HG03025 (cell line): ENCODE data around the gene ARHGAP10.
"Not testable (repeated sequence)": the region's sequence is repeated elsewhere in the genome, so short reads cannot be mapped to it uniquely, and the experiment has no call there.

Source experiments
- ATAC-seq: cut with Tn5 transposase; IDR thresholded peaks from one replicate; pipeline ENCODE4 v1.9.1; 2021; ENCODE audit warnings: mild to moderate bottlenecking, moderate library complexity; ENCODE audit not compliant: unreplicated experiment, low FRiP score

The ARHGAP10 gene

GRCh38 chr4:147789596-147789995 is 57.7 kb downstream of the ARHGAP10 start:
- ATAC-seq = no peak

- no peak for ATAC-seq
Observed at GRCh38 chr4:147790412-147790811, 58.5 kb downstream of the ARHGAP10 start.

- ATAC-seq = no peak
Observed at GRCh38 chr4:147791341-147791740, 59.5 kb downstream of the ARHGAP10 start.

GRCh38 chr4:147791865-147792264 is 60.0 kb downstream of the ARHGAP10 start:
- no peak for ATAC-seq

- ATAC-seq = no peak
Observed at GRCh38 chr4:147793569-147794313, 61.9 kb downstream of the ARHGAP10 start.

GRCh38 chr4:147794314-147794680 is 62.4 kb downstream of the ARHGAP10 start:
- no peak for ATAC-seq

- no peak for ATAC-seq
Observed at GRCh38 chr4:147794787-147795413, 63.0 kb downstream of the ARHGAP10 start.

- not testable (repeated sequence) for ATAC-seq
Observed at GRCh38 chr4:147799057-147799456, 67.2 kb downstream of the ARHGAP10 start.

- ATAC-seq = peak; percentile 99
Observed at GRCh38 chr4:147799986-147800555, 68.2 kb downstream of the ARHGAP10 start.

GRCh38 chr4:147801820-147802219 is 69.9 kb downstream of the ARHGAP10 start:
- ATAC-seq = no peak

GRCh38 chr4:147802346-147802745 is 70.5 kb downstream of the ARHGAP10 start:
- ATAC-seq = no peak

GRCh38 chr4:147805946-147806345 is 74.1 kb downstream of the ARHGAP10 start:
- no peak for ATAC-seq

- ATAC-seq = no peak
Observed at GRCh38 chr4:147808447-147808846, 76.6 kb downstream of the ARHGAP10 start.

- no peak for ATAC-seq
Observed at GRCh38 chr4:147809211-147809610, 77.3 kb downstream of the ARHGAP10 start.

- ATAC-seq = no peak
Observed at GRCh38 chr4:147811878-147812277, 80.0 kb downstream of the ARHGAP10 start.

GRCh38 chr4:147813109-147813773 is 81.4 kb downstream of the ARHGAP10 start:
- no peak for ATAC-seq

- ATAC-seq = no peak
Observed at GRCh38 chr4:147813973-147814372, 82.1 kb downstream of the ARHGAP10 start.

- ATAC-seq = no peak
Observed at GRCh38 chr4:147814376-147814775, 82.5 kb downstream of the ARHGAP10 start.

- ATAC-seq = no peak
Observed at GRCh38 chr4:147815741-147816140, 83.9 kb downstream of the ARHGAP10 start.

- ATAC-seq = no peak
Observed at GRCh38 chr4:147816382-147817254, 84.7 kb downstream of the ARHGAP10 start.
